Measurements from ENCODE around the gene PXDN.
"Not testable (repeated sequence)": the region's sequence is repeated elsewhere in the genome, so short reads cannot be mapped to it uniquely, and the experiment has no call there.

Gene PXDN

GRCh38 chr2:1781291-1782080 lies 37.2 kb upstream of the PXDN start:
- H3K4me3 ChIP-seq (ENCODE audit: low read depth, low read length): no peak overlapping the region
- no peak for DNase-seq (ENCODE audit: low read depth)
- TF ChIP-seq CTCF (conservative IDR thresholded peaks at IDR 0.05; ENCODE audit: low read depth, low read length): no peak

- no peak for DNase-seq (ENCODE audit: low read depth)
- TF ChIP-seq CTCF (conservative IDR thresholded peaks at IDR 0.05; ENCODE audit: low read depth, low read length): no peak
- H3K4me3 ChIP-seq (ENCODE audit: low read depth, low read length): no peak overlapping the region
Observed at GRCh38 chr2:1780693-1781092, 36.4 kb upstream of the PXDN start.

- H3K4me3 ChIP-seq (ENCODE audit: low read depth, low read length); DNase-seq (ENCODE audit: low read depth): not testable (repeated sequence)
Observed at GRCh38 chr2:1780054-1780453, 35.7 kb upstream of the PXDN start.

- DNase-seq (ENCODE audit: low read depth): no peak
- no peak overlapping the region for H3K4me3 ChIP-seq (ENCODE audit: low read depth, low read length)
- no peak for TF ChIP-seq CTCF (conservative IDR thresholded peaks at IDR 0.05; ENCODE audit: low read depth, low read length)
Observed at GRCh38 chr2:1778566-1778965, 34.3 kb upstream of the PXDN start.

GRCh38 chr2:1777781-1778180 lies 33.5 kb upstream of the PXDN start:
- no peak for DNase-seq (ENCODE audit: low read depth)
- TF ChIP-seq CTCF (conservative IDR thresholded peaks at IDR 0.05; ENCODE audit: low read depth, low read length): no peak
- no peak overlapping the region for H3K4me3 ChIP-seq (ENCODE audit: low read depth, low read length)

GRCh38 chr2:1777156-1777555 lies 32.8 kb upstream of the PXDN start:
- no peak overlapping the region for H3K4me3 ChIP-seq (ENCODE audit: low read depth, low read length)
- no peak for DNase-seq (ENCODE audit: low read depth)
- no peak for TF ChIP-seq CTCF (conservative IDR thresholded peaks at IDR 0.05; ENCODE audit: low read depth, low read length)

- H3K4me3 ChIP-seq (ENCODE audit: low read depth, low read length): no peak overlapping the region
- no peak for DNase-seq (ENCODE audit: low read depth)
- TF ChIP-seq CTCF (conservative IDR thresholded peaks at IDR 0.05; ENCODE audit: low read depth, low read length): no peak
Observed at GRCh38 chr2:1775511-1776035, 31.3 kb upstream of the PXDN start.

All from choroid plexus epithelial cell (primary cell).